Measurements from ENCODE around the gene PCDH1. TPM values are rescaled to one million over a fixed set of nuclear protein-coding genes. Genes with fewer than 3 reads are reported as not detected.

PCDH1 gene
- total and polyA plus RNA-seq, 2 of the 13 experiments (the other 11 are each of a cell fraction or from before 2014, with no cell fraction given), result 0.11 to 0.83 TPM

GRCh38 chr5:141840826-141841360, 37.3 kb downstream of the PCDH1 start:
- Histone ChIP-seq H3K36me3 (replicated peaks in 1 of 2; ENCODE audit: control insufficient read depth in 1 of 2, insufficient read depth in 2 of 2, low read length in 2 of 2) (no peaks in the 10 kb centered on the region), H3K27ac (ENCODE audit: extremely low read length, insufficient read depth, low read length) (no peak overlapping the region), H3K79me2 (ENCODE audit: insufficient read depth, low read length) (no peaks in the 10 kb centered on the region), H3K9me3 (ENCODE audit: low read length) (no peaks in the 10 kb centered on the region), H3K4me1 (ENCODE audit: insufficient read depth, low read length) (peaks cover 23% of the 10 kb centered on the region), H3K4me2 (ENCODE audit: low read depth, low read length) (no peak overlapping the region), H3K9ac (ENCODE audit: insufficient read depth, low read depth, low read length) (no peak overlapping the region), H2AFZ (ENCODE audit: low read length) (no peak overlapping the region), H3K4me3 (replicated peaks in 1 of 3; ENCODE audit: insufficient read depth in 1 of 3, low read depth in 2 of 3, low read length in 3 of 3) (no peak overlapping the region), H3K27me3 (ENCODE audit: control insufficient read depth in 1 of 2, insufficient read depth in 2 of 2, low read length in 2 of 2) (peaks cover 2 to 45% of the 10 kb centered on the region in 2 experiments; a peak in 4 of 5 replicates), H4K20me1 (ENCODE audit: insufficient read depth, low read length) (no peaks in the 10 kb centered on the region)
- CTCF ChIA-PET (ENCODE audit: low intra/inter-chr PET ratio, low total read pairs), result no interaction called here
- TF ChIP-seq CREB1 (IDR thresholded peaks at IDR 0.05) (no peak), CREB1 (CRISPR knock-in tag; IDR thresholded peaks at IDR 0.05) (no peak), PAX8 (CRISPR knock-in tag; IDR thresholded peaks at IDR 0.05; ENCODE audit: borderline replicate concordance) (no peak), SMARCE1 (IDR thresholded peaks at IDR 0.05; ENCODE audit: borderline replicate concordance) (no peak), MATR3 (CRISPR knock-in tag; IDR thresholded peaks at IDR 0.05) (no peak), THAP9 (CRISPR knock-in tag; IDR thresholded peaks at IDR 0.05; ENCODE audit: borderline replicate concordance) (no peak), ZNF230 (CRISPR knock-in tag; IDR thresholded peaks at IDR 0.05) (no peak), HNF4A (CRISPR knock-in tag; IDR thresholded peaks at IDR 0.05) (no peak), ZNF280D (CRISPR knock-in tag; IDR thresholded peaks at IDR 0.05) (no peak), ZNF773 (CRISPR knock-in tag; IDR thresholded peaks at IDR 0.05; ENCODE audit: borderline replicate concordance) (no peak), BRD4 (CRISPR knock-in tag; IDR thresholded peaks at IDR 0.05) (no peak), ZNF569 (CRISPR knock-in tag; IDR thresholded peaks at IDR 0.05; ENCODE audit: borderline replicate concordance) (no peak), ZC3H4 (CRISPR knock-in tag; IDR thresholded peaks at IDR 0.05; ENCODE audit: borderline replicate concordance) (no peak)
- TF ChIP-seq, protein P1, sequence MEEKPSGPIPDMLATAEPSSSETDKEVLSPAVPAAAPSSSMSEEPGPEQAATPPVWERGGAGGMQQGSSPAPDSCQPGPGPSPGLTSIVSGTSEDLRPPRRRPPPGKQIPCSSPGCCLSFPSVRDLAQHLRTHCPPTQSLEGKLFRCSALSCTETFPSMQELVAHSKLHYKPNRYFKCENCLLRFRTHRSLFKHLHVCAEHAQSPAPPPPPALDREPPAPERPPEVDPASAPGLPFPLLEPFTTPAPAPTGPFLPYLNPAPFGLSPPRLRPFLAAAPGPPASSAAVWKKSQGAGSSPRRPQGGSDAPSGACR (CRISPR knock-in tag; IDR thresholded peaks at IDR 0.05), result no peak
- TF ChIP-seq, protein P2, sequence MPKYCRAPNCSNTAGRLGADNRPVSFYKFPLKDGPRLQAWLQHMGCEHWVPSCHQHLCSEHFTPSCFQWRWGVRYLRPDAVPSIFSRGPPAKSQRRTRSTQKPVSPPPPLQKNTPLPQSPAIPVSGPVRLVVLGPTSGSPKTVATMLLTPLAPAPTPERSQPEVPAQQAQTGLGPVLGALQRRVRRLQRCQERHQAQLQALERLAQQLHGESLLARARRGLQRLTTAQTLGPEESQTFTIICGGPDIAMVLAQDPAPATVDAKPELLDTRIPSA (CRISPR knock-in tag; IDR thresholded peaks at IDR 0.05; ENCODE audit: borderline replicate concordance), result no peak
- TF ChIP-seq, protein P3, sequence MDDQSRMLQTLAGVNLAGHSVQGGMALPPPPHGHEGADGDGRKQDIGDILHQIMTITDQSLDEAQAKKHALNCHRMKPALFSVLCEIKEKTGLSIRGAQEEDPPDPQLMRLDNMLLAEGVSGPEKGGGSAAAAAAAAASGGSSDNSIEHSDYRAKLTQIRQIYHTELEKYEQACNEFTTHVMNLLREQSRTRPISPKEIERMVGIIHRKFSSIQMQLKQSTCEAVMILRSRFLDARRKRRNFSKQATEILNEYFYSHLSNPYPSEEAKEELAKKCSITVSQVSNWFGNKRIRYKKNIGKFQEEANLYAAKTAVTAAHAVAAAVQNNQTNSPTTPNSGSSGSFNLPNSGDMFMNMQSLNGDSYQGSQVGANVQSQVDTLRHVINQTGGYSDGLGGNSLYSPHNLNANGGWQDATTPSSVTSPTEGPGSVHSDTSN (CRISPR knock-in tag; IDR thresholded peaks at IDR 0.05; ENCODE audit: borderline replicate concordance), result no peak
- POLR2A ChIA-PET, result no interaction called here
- 0% methylated on average over 3 of the region's 6 CpGs for WGBS (ENCODE audit: low lambda C conversion rate)
- in situ Hi-C loops (cut with HindIII; ENCODE audit: extremely low pct_ligation_motif_present, low pct_unique_long_range_greater_than_20kb), result no loop called here
- ATAC-seq (no peak), DNase-seq (ENCODE audit: low spot score) (no peak), FAIRE-seq (no peak)
- BruUV-seq (replicated peaks), result no TSS peak
- intact Hi-C loops (cut with micrococcal nuclease; ENCODE audit: unreplicated experiment), result no loop called here
